Loucy (cell line): ENCODE results near the gene FOXK1.

Experiments used
- EZH2phosphoT487 ChIP-seq: fragments of 200-600 bp; IDR thresholded peaks from 2 replicates; pipeline ENCODE4 v1.6.1; 2018; ENCODE audit warnings: antibody characterized with exemption, mild to moderate bottlenecking, moderate library complexity, borderline replicate concordance
- TF ChIP-seq, protein P1 (sequence below): fragments of 200-600 bp; sonication (generic); conservative IDR thresholded peaks from 2 replicates; pipeline ENCODE4 v1.5.1; 2014; ENCODE audit warnings: mild to moderate bottlenecking, antibody characterized with exemption, low read length

DNA sequence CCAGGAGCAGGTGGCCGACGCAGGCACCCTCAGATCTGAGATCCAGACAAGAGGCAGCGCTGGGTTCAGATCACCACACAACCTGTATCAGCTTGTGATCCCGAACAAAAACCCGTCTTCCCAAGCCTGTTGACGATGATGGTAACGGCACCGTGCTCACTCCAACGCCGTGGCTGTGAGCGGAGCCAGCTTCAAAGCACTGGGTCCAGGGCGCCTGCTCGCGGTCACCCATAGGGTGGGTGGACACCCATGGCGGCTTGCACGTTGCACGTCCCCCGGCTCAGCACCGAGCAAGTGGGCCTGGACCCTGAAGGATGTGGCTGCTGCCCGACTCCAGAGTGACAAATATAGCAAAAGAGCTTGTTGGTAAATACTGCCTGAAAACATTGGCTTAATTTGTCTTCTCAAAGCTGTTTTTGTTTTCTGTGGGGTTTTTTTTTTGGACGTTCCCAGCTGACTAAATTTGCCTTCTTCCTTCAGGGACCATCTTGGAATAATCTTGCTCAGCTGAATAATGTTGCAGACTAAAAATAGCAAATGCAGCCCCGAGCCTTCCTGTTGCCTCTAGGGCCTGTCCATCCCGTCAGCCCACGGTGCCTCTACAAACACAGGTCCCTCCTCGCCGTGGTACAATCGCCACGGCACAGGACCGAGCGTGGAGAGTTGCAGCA, 41.0 kb downstream of the FOXK1 start:
- TF ChIP-seq, protein P1, sequence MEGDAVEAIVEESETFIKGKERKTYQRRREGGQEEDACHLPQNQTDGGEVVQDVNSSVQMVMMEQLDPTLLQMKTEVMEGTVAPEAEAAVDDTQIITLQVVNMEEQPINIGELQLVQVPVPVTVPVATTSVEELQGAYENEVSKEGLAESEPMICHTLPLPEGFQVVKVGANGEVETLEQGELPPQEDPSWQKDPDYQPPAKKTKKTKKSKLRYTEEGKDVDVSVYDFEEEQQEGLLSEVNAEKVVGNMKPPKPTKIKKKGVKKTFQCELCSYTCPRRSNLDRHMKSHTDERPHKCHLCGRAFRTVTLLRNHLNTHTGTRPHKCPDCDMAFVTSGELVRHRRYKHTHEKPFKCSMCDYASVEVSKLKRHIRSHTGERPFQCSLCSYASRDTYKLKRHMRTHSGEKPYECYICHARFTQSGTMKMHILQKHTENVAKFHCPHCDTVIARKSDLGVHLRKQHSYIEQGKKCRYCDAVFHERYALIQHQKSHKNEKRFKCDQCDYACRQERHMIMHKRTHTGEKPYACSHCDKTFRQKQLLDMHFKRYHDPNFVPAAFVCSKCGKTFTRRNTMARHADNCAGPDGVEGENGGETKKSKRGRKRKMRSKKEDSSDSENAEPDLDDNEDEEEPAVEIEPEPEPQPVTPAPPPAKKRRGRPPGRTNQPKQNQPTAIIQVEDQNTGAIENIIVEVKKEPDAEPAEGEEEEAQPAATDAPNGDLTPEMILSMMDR, result no peak
- no peak for TF ChIP-seq EZH2phosphoT487
